Measurements from ENCODE around the gene CD80. TPM values are rescaled to one million over a fixed set of nuclear protein-coding genes. Genes with fewer than 3 reads are reported as not detected.
A peak's percentile ranks its signal among the peaks of the same experiment; 100 is the strongest.

Gene CD80
- total RNA-seq, 1 experiment from 2014 or later: not detected

DNA sequence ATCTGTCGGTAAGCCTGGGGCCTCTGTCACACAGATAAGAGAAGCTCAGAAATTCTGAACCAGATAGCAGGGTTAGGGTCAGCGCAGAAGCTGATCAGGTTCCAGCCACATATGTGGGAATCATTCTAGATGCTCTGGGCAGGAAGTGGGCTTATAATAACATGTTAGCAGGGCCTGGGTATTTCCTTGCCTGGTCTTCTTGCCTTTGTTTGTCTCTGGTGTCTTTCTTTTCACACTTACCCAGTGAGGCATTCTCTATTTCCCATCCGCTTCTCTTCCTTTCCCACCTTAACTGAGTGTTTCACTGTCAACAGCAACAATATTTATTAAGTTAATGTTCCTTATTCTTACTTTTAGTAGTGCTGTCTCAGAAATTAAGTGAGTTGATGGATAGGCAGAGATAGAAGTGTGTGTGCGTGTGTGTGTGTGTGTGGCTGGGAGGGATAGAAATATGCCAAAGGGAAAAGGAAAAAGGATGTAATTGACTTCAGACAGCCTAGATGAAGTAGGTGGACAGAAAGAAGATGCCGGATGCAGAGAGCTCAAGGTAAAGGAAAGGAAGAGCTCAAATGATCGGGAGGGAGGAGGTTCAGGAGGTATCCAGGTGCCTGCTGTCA is 40.3 kb upstream of the CD80 start:
- Mint-ChIP-seq H3K27ac (ENCODE audit: unreplicated experiment) (no peak overlapping the region), H3K4me3 (ENCODE audit: unreplicated experiment) (no peak overlapping the region), H3K4me1 (ENCODE audit: low read depth, unreplicated experiment) (no peaks in the 10 kb centered on the region), H3K27me3 (ENCODE audit: insufficient read depth, unreplicated experiment) (no peaks in the 10 kb centered on the region), H3K9me3 (ENCODE audit: unreplicated experiment) (no peaks in the 10 kb centered on the region), H3K36me3 (ENCODE audit: insufficient read depth, unreplicated experiment) (no peaks in the 10 kb centered on the region)
- no peaks in the 10 kb centered on the region for H3K36me3 ChIP-seq (ENCODE audit: control insufficient read depth, insufficient read depth, low read length)
- no peaks in the 10 kb centered on the region for H3K27me3 ChIP-seq (replicated peaks; ENCODE audit: control insufficient read depth, insufficient read depth, low read length)
- TF ChIP-seq, protein P1, sequence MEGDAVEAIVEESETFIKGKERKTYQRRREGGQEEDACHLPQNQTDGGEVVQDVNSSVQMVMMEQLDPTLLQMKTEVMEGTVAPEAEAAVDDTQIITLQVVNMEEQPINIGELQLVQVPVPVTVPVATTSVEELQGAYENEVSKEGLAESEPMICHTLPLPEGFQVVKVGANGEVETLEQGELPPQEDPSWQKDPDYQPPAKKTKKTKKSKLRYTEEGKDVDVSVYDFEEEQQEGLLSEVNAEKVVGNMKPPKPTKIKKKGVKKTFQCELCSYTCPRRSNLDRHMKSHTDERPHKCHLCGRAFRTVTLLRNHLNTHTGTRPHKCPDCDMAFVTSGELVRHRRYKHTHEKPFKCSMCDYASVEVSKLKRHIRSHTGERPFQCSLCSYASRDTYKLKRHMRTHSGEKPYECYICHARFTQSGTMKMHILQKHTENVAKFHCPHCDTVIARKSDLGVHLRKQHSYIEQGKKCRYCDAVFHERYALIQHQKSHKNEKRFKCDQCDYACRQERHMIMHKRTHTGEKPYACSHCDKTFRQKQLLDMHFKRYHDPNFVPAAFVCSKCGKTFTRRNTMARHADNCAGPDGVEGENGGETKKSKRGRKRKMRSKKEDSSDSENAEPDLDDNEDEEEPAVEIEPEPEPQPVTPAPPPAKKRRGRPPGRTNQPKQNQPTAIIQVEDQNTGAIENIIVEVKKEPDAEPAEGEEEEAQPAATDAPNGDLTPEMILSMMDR (IDR thresholded peaks at IDR 0.05; ENCODE audit: insufficient read depth in 1 of 2, low read depth in 1 of 2, low read length in 1 of 2, severe bottlenecking in 1 of 2, unreplicated experiment in 1 of 2): no peak
- CTCF ChIA-PET: interaction anchor here (1.1 kb wide), 1 partner anchor 8 kb away, joined by 3 read pairs; no protein-coding TSS in a partner anchor
- no TSS peak for BruUV-seq (replicated peaks)
- H3K9me3 ChIP-seq: no peaks in the 10 kb centered on the region
- intact Hi-C loops (cut with micrococcal nuclease; ENCODE audit: unreplicated experiment): no loop called here
- POLR2A ChIA-PET: interaction anchor here (0.5 kb wide), 1 partner anchor 63 kb away, joined by 3 read pairs; no protein-coding TSS in a partner anchor
- no peak overlapping the region for H3K4me3 ChIP-seq (ENCODE audit: low read depth, low read length)
- peaks cover 7% of the 10 kb centered on the region; the same call in 1 of the 2 replicates for H3K4me1 ChIP-seq
- DNase-seq: no peak

DNA sequence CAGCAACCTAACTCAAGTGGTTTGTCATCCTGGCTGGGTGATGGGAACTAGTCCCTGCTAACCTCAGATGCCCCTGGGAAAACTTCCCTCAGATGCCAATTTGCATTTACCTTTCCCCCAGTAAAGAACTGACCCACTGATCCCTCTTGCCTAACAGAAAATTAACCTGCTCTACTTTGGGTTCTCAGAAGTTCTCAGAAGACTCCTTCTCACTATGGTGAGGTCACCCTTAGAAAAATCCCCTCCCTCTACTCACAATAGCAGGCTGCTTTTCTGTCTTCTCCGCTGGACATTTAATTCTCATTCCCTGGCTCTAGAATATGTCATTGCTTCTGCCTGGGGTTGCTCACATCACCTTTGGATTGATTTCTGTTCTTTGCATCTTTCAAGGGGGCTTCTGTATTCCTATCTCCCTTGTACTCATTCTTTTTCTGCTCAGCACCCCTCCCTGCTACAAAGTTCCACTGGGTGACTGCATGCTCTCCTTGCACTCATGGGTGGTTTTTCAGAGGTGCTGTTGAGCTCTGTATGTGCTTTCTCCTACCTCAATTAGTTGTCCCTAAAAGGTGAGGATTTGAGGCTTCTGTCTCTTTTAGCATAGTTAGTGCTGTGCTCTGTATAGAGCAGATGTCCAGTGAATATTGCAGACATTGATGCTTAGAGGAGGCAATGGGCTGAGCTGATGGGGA is 39.1 kb upstream of the CD80 start:
- no TSS peak for BruUV-seq (replicated peaks)
- Histone ChIP-seq H3K4me1 (peaks cover 7% of the 10 kb centered on the region; the same call in 1 of the 2 replicates), H3K4me3 (ENCODE audit: low read depth, low read length) (no peak overlapping the region), H3K36me3 (ENCODE audit: control insufficient read depth, insufficient read depth, low read length) (no peaks in the 10 kb centered on the region), H3K9me3 (no peaks in the 10 kb centered on the region), H3K27me3 (replicated peaks; ENCODE audit: control insufficient read depth, insufficient read depth, low read length) (no peaks in the 10 kb centered on the region)
- ChIA-PET CTCF (interaction anchor here (1.1 kb wide), 1 partner anchor 9 kb away, joined by 3 read pairs; no protein-coding TSS in a partner anchor), POLR2A (no interaction called here)
- no peak overlapping the region for H3K4me3 Mint-ChIP-seq (ENCODE audit: unreplicated experiment)
- intact Hi-C loops (cut with micrococcal nuclease; ENCODE audit: unreplicated experiment): no loop called here
- H3K27me3 Mint-ChIP-seq (ENCODE audit: insufficient read depth, unreplicated experiment): no peaks in the 10 kb centered on the region
- no peaks in the 10 kb centered on the region for H3K4me1 Mint-ChIP-seq (ENCODE audit: low read depth, unreplicated experiment)
- H3K27ac Mint-ChIP-seq (ENCODE audit: unreplicated experiment): no peak overlapping the region
- H3K9me3 Mint-ChIP-seq (ENCODE audit: unreplicated experiment): no peaks in the 10 kb centered on the region
- TF ChIP-seq, protein P1 (IDR thresholded peaks at IDR 0.05; ENCODE audit: insufficient read depth in 1 of 2, low read depth in 1 of 2, low read length in 1 of 2, severe bottlenecking in 1 of 2, unreplicated experiment in 1 of 2): no peak
- no peaks in the 10 kb centered on the region for H3K36me3 Mint-ChIP-seq (ENCODE audit: insufficient read depth, unreplicated experiment)
- DNase-seq: no peak

DNA sequence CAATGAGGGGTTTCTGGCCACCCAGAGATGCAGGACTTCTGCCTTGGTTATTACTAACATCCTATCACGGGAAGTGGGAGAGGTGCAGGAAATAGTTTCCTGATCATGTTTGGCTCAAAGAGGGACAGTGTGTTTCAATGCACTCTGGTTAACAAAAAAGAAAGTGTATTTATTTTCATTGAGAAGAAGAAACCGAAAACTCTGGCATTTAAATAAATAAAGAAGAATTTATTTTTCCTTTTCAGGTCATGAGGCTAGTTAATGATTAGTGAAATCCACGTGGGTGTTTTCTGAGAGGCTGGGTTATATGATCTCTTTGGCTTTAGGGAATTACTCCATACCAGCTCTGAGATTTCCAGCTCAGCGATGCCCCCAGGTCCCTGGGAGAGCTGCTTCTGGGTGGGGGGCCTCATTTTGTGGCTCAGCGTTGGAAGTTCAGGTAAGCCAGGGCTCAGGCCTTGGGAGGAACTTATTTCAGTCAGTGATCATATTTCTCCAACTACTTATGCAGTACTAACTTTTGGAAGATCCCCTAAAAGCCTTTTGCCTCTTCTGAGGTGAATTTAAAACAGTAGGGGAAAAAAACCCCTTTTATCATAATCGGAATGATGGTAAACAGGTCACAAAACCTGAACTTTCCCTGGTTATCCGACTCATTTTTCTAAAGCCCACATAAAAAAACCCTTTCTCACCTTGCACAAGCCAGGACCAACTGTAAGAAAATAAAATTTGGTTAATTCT is 38.3 kb upstream of the CD80 start, which contains the start of gene PLA1A:
Gene PLA1A, plus strand, starts transcription at position 338 of the 741 bp plus-strand sequence. Its CDS starts 29 bp downstream, at position 367.
- no TSS peak for BruUV-seq (replicated peaks)
- Mint-ChIP-seq H3K4me1 (ENCODE audit: low read depth, unreplicated experiment) (no peaks in the 10 kb centered on the region), H3K36me3 (ENCODE audit: insufficient read depth, unreplicated experiment) (no peaks in the 10 kb centered on the region), H3K27ac (ENCODE audit: unreplicated experiment) (no peak within 1 kb of the TSS), H3K9me3 (ENCODE audit: unreplicated experiment) (no peaks in the 10 kb centered on the region), H3K4me3 (ENCODE audit: unreplicated experiment) (no peak within 1 kb of the TSS), H3K27me3 (ENCODE audit: insufficient read depth, unreplicated experiment) (no peaks in the 10 kb centered on the region)
- peaks cover 7% of the 10 kb centered on the region; the same call in 1 of the 2 replicates for H3K4me1 ChIP-seq
- H3K36me3 ChIP-seq (ENCODE audit: control insufficient read depth, insufficient read depth, low read length): no peaks in the 10 kb centered on the region
- intact Hi-C loops (cut with micrococcal nuclease; ENCODE audit: unreplicated experiment): no loop called here
- CTCF ChIA-PET: no interaction called here
- no peaks in the 10 kb centered on the region for H3K9me3 ChIP-seq
- POLR2A ChIA-PET: no interaction called here
- TF ChIP-seq, protein P1 (IDR thresholded peaks at IDR 0.05; ENCODE audit: insufficient read depth in 1 of 2, low read depth in 1 of 2, low read length in 1 of 2, severe bottlenecking in 1 of 2, unreplicated experiment in 1 of 2): no peak
- H3K27me3 ChIP-seq (replicated peaks; ENCODE audit: control insufficient read depth, insufficient read depth, low read length): no peaks in the 10 kb centered on the region
- H3K4me3 ChIP-seq (ENCODE audit: low read depth, low read length): no peak within 1 kb of the TSS
- peak in 1 of 2 experiments; percentile 23 for DNase-seq

All from Caco-2 (cell line).